ENCODE results near the gene GRID1. TPM values are rescaled to one million over a fixed set of nuclear protein-coding genes. Genes with fewer than 3 reads are reported as not detected.

The GRID1 gene
- polyA plus RNA-seq, 1 donor (not counting 4 experiments of a cell fraction or from before 2014, with no cell fraction given), result 0.01 TPM

- no peak overlapping the region for H3K27ac ChIP-seq (ENCODE audit: control insufficient read depth, insufficient read depth, low read length)
- no peaks in the 10 kb centered on the region for H3K36me3 ChIP-seq (ENCODE audit: control insufficient read depth in 2 of 2, extremely low read depth in 1 of 2, insufficient read depth in 2 of 2, low read length in 2 of 2)
- H3K9me3 ChIP-seq (ENCODE audit: control insufficient read depth, low read depth, low read length), result no peaks in the 10 kb centered on the region
- no peaks in the 10 kb centered on the region for H3K9me1 ChIP-seq (ENCODE audit: control insufficient read depth, extremely low read depth, insufficient read depth, low read length)
- no peak overlapping the region for H3K9ac ChIP-seq (ENCODE audit: control insufficient read depth, extremely low read depth, insufficient read depth, low read length)
- no peaks in the 10 kb centered on the region for H3K4me1 ChIP-seq (ENCODE audit: control insufficient read depth, extremely low read depth, insufficient read depth, low read length)
- FAIRE-seq (no peak), DNase-seq (ENCODE audit: low read depth, low spot score) (no peak)
- H3K4me3 ChIP-seq (ENCODE audit: control insufficient read depth in 2 of 3, extremely low read depth in 1 of 3, insufficient read depth in 2 of 3, low read depth in 1 of 3, low read length in 3 of 3), result no peak overlapping the region
- H3K27me3 ChIP-seq (ENCODE audit: control insufficient read depth, extremely low read depth, insufficient read depth, low read length), result no peaks in the 10 kb centered on the region
- no peak overlapping the region for H3K4me2 ChIP-seq (ENCODE audit: control insufficient read depth, extremely low read depth, insufficient read depth, low read depth, low read length)
- H3K79me2 ChIP-seq (ENCODE audit: control insufficient read depth, insufficient read depth, low read length), result no peaks in the 10 kb centered on the region
- H4K20me1 ChIP-seq (ENCODE audit: control insufficient read depth, extremely low read depth, insufficient read depth, low read length), result no peaks in the 10 kb centered on the region
- dilution Hi-C loops (cut with MboI; ENCODE audit: extremely low pct_ligation_motif_present, low sequenced_read_pairs), result no loop called here
- no peak overlapping the region for H2AFZ ChIP-seq (ENCODE audit: control insufficient read depth, low read length)
- TF ChIP-seq EZH2 (IDR thresholded peaks at IDR 0.05; ENCODE audit: low read length) (no peak), CTCF (optimal IDR thresholded peaks at IDR 0.05 in 1 of 3, IDR thresholded peaks at IDR 0.05 in 1 of 3, conservative IDR thresholded peaks at IDR 0.05 in 1 of 3; ENCODE audit: extremely low read depth in 1 of 3, insufficient read depth in 2 of 3, low read length in 3 of 3) (no peak)
Observed at GRCh38 chr10:86222336-86222650, 144.3 kb downstream of the GRID1 start.

GRCh38 chr10:86221442-86222335, 144.9 kb downstream of the GRID1 start:
- Histone ChIP-seq H3K79me2 (ENCODE audit: control insufficient read depth, insufficient read depth, low read length) (no peaks in the 10 kb centered on the region), H3K9ac (ENCODE audit: control insufficient read depth, extremely low read depth, insufficient read depth, low read length) (no peak overlapping the region), H2AFZ (ENCODE audit: control insufficient read depth, low read length) (no peak overlapping the region), H3K27me3 (ENCODE audit: control insufficient read depth, extremely low read depth, insufficient read depth, low read length) (no peaks in the 10 kb centered on the region), H3K27ac (ENCODE audit: control insufficient read depth, insufficient read depth, low read length) (no peak overlapping the region), H3K4me1 (ENCODE audit: control insufficient read depth, extremely low read depth, insufficient read depth, low read length) (no peaks in the 10 kb centered on the region), H3K36me3 (ENCODE audit: control insufficient read depth in 2 of 2, extremely low read depth in 1 of 2, insufficient read depth in 2 of 2, low read length in 2 of 2) (no peaks in the 10 kb centered on the region), H3K9me3 (ENCODE audit: control insufficient read depth, low read depth, low read length) (no peaks in the 10 kb centered on the region), H3K9me1 (ENCODE audit: control insufficient read depth, extremely low read depth, insufficient read depth, low read length) (no peaks in the 10 kb centered on the region), H4K20me1 (ENCODE audit: control insufficient read depth, extremely low read depth, insufficient read depth, low read length) (no peaks in the 10 kb centered on the region), H3K4me2 (ENCODE audit: control insufficient read depth, extremely low read depth, insufficient read depth, low read depth, low read length) (no peak overlapping the region), H3K4me3 (ENCODE audit: control insufficient read depth in 2 of 3, extremely low read depth in 1 of 3, insufficient read depth in 2 of 3, low read depth in 1 of 3, low read length in 3 of 3) (no peak overlapping the region)
- TF ChIP-seq CTCF (optimal IDR thresholded peaks at IDR 0.05 in 1 of 3, IDR thresholded peaks at IDR 0.05 in 1 of 3, conservative IDR thresholded peaks at IDR 0.05 in 1 of 3; ENCODE audit: extremely low read depth in 1 of 3, insufficient read depth in 2 of 3, low read length in 3 of 3) (no peak), EZH2 (IDR thresholded peaks at IDR 0.05; ENCODE audit: low read length) (no peak)
- dilution Hi-C loops (cut with MboI; ENCODE audit: extremely low pct_ligation_motif_present, low sequenced_read_pairs), result no loop called here
- FAIRE-seq (no peak), DNase-seq (ENCODE audit: low read depth, low spot score) (no peak)
